ENCODE data around the gene GGA2.
"Not testable (repeated sequence)": the region's sequence is repeated elsewhere in the genome, so short reads cannot be mapped to it uniquely, and the experiment has no call there.

GGA2 gene

GRCh38 chr16:23464196-23464595 is 46.1 kb downstream of the GGA2 start:
- no peak for DNase-seq

GRCh38 chr16:23462994-23463393 is 47.3 kb downstream of the GGA2 start:
- not testable (repeated sequence) for DNase-seq

- no peak for DNase-seq
Measured at GRCh38 chr16:23453338-23454052, 56.8 kb downstream of the GGA2 start.

- peak; percentile 89 for DNase-seq
Measured at GRCh38 chr16:23452572-23453337, 57.5 kb downstream of the GGA2 start, which contains the start of gene COG7. Gene COG7, minus strand, starts transcription at chr16:23453189. Its CDS starts 195 bp downstream, at chr16:23452994.

- DNase-seq, result no peak
Measured at GRCh38 chr16:23452221-23452571, 58.1 kb downstream of the GGA2 start.

- DNase-seq, result no peak
Measured at GRCh38 chr16:23448392-23448791, 61.9 kb downstream of the GGA2 start.

- DNase-seq, result not testable (repeated sequence)
Measured at GRCh38 chr16:23437542-23437941, 72.8 kb downstream of the GGA2 start.

- DNase-seq, result no peak
Measured at GRCh38 chr16:23436951-23437350, 73.3 kb downstream of the GGA2 start.

GRCh38 chr16:23435500-23435899 is 74.8 kb downstream of the GGA2 start:
- DNase-seq, result peak; percentile 72

- DNase-seq, result peak; percentile 70
Measured at GRCh38 chr16:23434380-23434779, 75.9 kb downstream of the GGA2 start.

GRCh38 chr16:23433261-23433920 is 76.9 kb downstream of the GGA2 start:
- DNase-seq, result no peak

- DNase-seq, result no peak
Measured at GRCh38 chr16:23432176-23433128, 77.8 kb downstream of the GGA2 start.

GRCh38 chr16:23428351-23428750 is 81.9 kb downstream of the GGA2 start:
- DNase-seq, result no peak

GRCh38 chr16:23424292-23424958 is 85.9 kb downstream of the GGA2 start:
- DNase-seq, result no peak

GRCh38 chr16:23423496-23424049 is 86.7 kb downstream of the GGA2 start:
- no peak for DNase-seq

GRCh38 chr16:23420011-23420410 is 90.3 kb downstream of the GGA2 start:
- no peak for DNase-seq

GRCh38 chr16:23416816-23417215 is 93.5 kb downstream of the GGA2 start:
- no peak for DNase-seq

GRCh38 chr16:23414731-23415130 is 95.6 kb downstream of the GGA2 start:
- no peak for DNase-seq

Measured in CD4-positive, alpha-beta T cell treated with Interleukin-17A for 1 hour (primary cell).